ENCODE results near the gene NACA2. TPM values are rescaled to one million over a fixed set of nuclear protein-coding genes. Genes with fewer than 3 reads are reported as not detected.

The NACA2 gene
- total RNA-seq, 1 donor from 2014 or later, result not detected

- TF ChIP-seq CTCF (IDR thresholded peaks at IDR 0.05), result no peak
- no peak for DNase-seq (ENCODE audit: low spot score)
- no peaks in the 10 kb centered on the region for H3K27me3 Mint-ChIP-seq (ENCODE audit: low read depth)
- no peak overlapping the region for H3K4me3 Mint-ChIP-seq (ENCODE audit: unreplicated experiment)
- no peaks in the 10 kb centered on the region for H3K36me3 Mint-ChIP-seq (ENCODE audit: low read depth)
- H3K4me1 Mint-ChIP-seq (ENCODE audit: low read depth), result no peaks in the 10 kb centered on the region
- H3K27ac Mint-ChIP-seq (ENCODE audit: unreplicated experiment), result no peak overlapping the region
- peaks cover 4% of the 10 kb centered on the region for H3K9me3 Mint-ChIP-seq (ENCODE audit: low read depth)
Measured at GRCh38 chr17:61605692-61606091, 14.7 kb upstream of the NACA2 start.

GRCh38 chr17:61601297-61601696 lies 10.3 kb upstream of the NACA2 start:
- Mint-ChIP-seq H3K9me3 (ENCODE audit: low read depth) (peaks cover 4% of the 10 kb centered on the region), H3K4me3 (ENCODE audit: unreplicated experiment) (no peak overlapping the region), H3K36me3 (ENCODE audit: low read depth) (no peaks in the 10 kb centered on the region), H3K4me1 (ENCODE audit: low read depth) (no peaks in the 10 kb centered on the region), H3K27me3 (ENCODE audit: low read depth) (peaks cover 4% of the 10 kb centered on the region), H3K27ac (ENCODE audit: unreplicated experiment) (no peak overlapping the region)
- no peak for DNase-seq (ENCODE audit: low spot score)
- no peak for TF ChIP-seq CTCF (IDR thresholded peaks at IDR 0.05)

- H3K4me3 Mint-ChIP-seq (ENCODE audit: unreplicated experiment), result no peak overlapping the region
- no peaks in the 10 kb centered on the region for H3K36me3 Mint-ChIP-seq (ENCODE audit: low read depth)
- H3K27me3 Mint-ChIP-seq (ENCODE audit: low read depth), result peaks cover 8% of the 10 kb centered on the region
- DNase-seq (ENCODE audit: low spot score), result no peak
- no peaks in the 10 kb centered on the region for H3K4me1 Mint-ChIP-seq (ENCODE audit: low read depth)
- no peak overlapping the region for H3K27ac Mint-ChIP-seq (ENCODE audit: unreplicated experiment)
- TF ChIP-seq CTCF (IDR thresholded peaks at IDR 0.05), result no peak
- peaks cover 4% of the 10 kb centered on the region for H3K9me3 Mint-ChIP-seq (ENCODE audit: low read depth)
Measured at GRCh38 chr17:61600621-61601020, 9.6 kb upstream of the NACA2 start.

- peaks cover 11% of the 10 kb centered on the region for H3K27me3 Mint-ChIP-seq (ENCODE audit: low read depth)
- no peak for TF ChIP-seq CTCF (IDR thresholded peaks at IDR 0.05)
- no peak overlapping the region for H3K27ac Mint-ChIP-seq (ENCODE audit: unreplicated experiment)
- H3K4me3 Mint-ChIP-seq (ENCODE audit: unreplicated experiment), result no peak overlapping the region
- no peak for DNase-seq (ENCODE audit: low spot score)
- no peaks in the 10 kb centered on the region for H3K36me3 Mint-ChIP-seq (ENCODE audit: low read depth)
- peaks cover under 1% of the 10 kb centered on the region for H3K9me3 Mint-ChIP-seq (ENCODE audit: low read depth)
- no peaks in the 10 kb centered on the region for H3K4me1 Mint-ChIP-seq (ENCODE audit: low read depth)
Measured at GRCh38 chr17:61599608-61600007, 8.6 kb upstream of the NACA2 start.

- no peak for DNase-seq (ENCODE audit: low spot score)
- Mint-ChIP-seq H3K4me1 (ENCODE audit: low read depth) (no peaks in the 10 kb centered on the region), H3K27me3 (ENCODE audit: low read depth) (peaks cover 16% of the 10 kb centered on the region), H3K27ac (ENCODE audit: unreplicated experiment) (no peak overlapping the region), H3K4me3 (ENCODE audit: unreplicated experiment) (no peak overlapping the region), H3K36me3 (ENCODE audit: low read depth) (no peaks in the 10 kb centered on the region), H3K9me3 (ENCODE audit: low read depth) (no peaks in the 10 kb centered on the region)
- no peak for TF ChIP-seq CTCF (IDR thresholded peaks at IDR 0.05)
Measured at GRCh38 chr17:61598014-61598413, 7.0 kb upstream of the NACA2 start.

Measured in chondrocyte (in vitro differentiated cells).